Pancreas (tissue), 10 donors: Measurements from ENCODE around the gene GSK3A. TPM values are rescaled to one million over a fixed set of nuclear protein-coding genes. Genes with fewer than 3 reads are reported as not detected.

Source experiments
- ATAC-seq, 4 donors: fragments of 200-7000 bp; cut with Tn5 transposase; one replicate each; pipeline versions ENCODE4 v1.8.0 to v1.9.1; 2020; ENCODE audit warnings: mild to moderate bottlenecking in 4 of 4, moderate library complexity in 4 of 4
- DNase-seq, 6 donors: peaks; one replicate each; pipeline ENCODE4 v3.0.0-alpha.2; 2020
- FAIRE-seq: peaks from 2 replicates; lab custom pipeline; 2012; peaks lifted over from hg19 to GRCh38; lab: Jason Lieb, UNC
- H3K27ac ChIP-seq, 4 donors: fragments of 200-600 bp; sonication (generic); 1 replicate in 3 of 4; 2 replicates in 1 of 4; pipeline versions ENCODE4 v1.5.0 to v1.8.0; 2020
- H3K27me3 ChIP-seq, 4 donors: fragments of 200-600 bp; one replicate each; pipeline ENCODE4 v1.8.0; 2021
- H3K36me3 ChIP-seq, 3 donors: fragments of 200-600 bp; sonication (generic) in 1 of 3; one replicate each; pipeline versions ENCODE4 v1.5.0 to v1.8.0; 2020 to 2021
- H3K4me1 ChIP-seq, 3 donors: fragments of 200-600 bp; one replicate each; pipeline ENCODE4 v1.8.0; 2021
- H3K4me3 ChIP-seq, 4 donors: fragments of 200-600 bp; sonication (generic) in 2 of 4; one replicate each; pipeline versions ENCODE4 v1.5.0 to v1.8.0; 2020 to 2021
- H3K9me3 ChIP-seq, 4 donors: fragments of 200-600 bp; one replicate each; pipeline ENCODE4 v1.8.0; 2021
- CTCF ChIP-seq, 4 donors: fragments of 200-600 bp; sonication (generic) in 3 of 4; IDR thresholded peaks; one replicate each; pipeline versions ENCODE4 v1.5.0 to v1.8.0; 2021; ENCODE audit warnings: antibody characterized with exemption in 4 of 4
- WGBS, 2 donors: extraction: QIAGEN DNeasy Blood & Tissue Kit; methylation state at CpG; one replicate each; pipeline ENCODE4 v1.1.7; 2013; 5-methylcytosine and 5-hydroxymethylcytosine counted together
- intact Hi-C, 3 donors: fragments of 100-400 bp; cut with DNase I; formaldehyde crosslinking; loops; one replicate each; pipeline versions ENCODE4 v1.11.1 to v1.14.2; 2022
- polyA plus RNA-seq, 2 donors: library from polyadenylated mRNA; stranded (reverse); fragments of 200-250 nt; gene quantifications; one replicate each; pipeline ENCODE4 v1.2.3, GENCODE V29; 2013
- total RNA-seq, 6 donors: library from RNA; stranded (reverse); fragmentation: NEBNext Ultra II Directional in 4 of 6; extraction: Animal tissue kit (Norgen Biotek cat#: 25700) in 4 of 6; gene quantifications; one replicate each; pipeline versions ENCODE4 v1.2.1 to v1.2.4, GENCODE V29; 2021 to 2023
- donor health status: healthy with polysubstance abuse.
- donor health status: DM: no; HTN: no; CAD: no; lungs with moderate emphysema.
- donor health status: DM: no; HTN: no; CAD: no.
- donor health status: control.
- donor health status: control.
- donor health status: Bipolar disorder and iron deficiency.
- donor health status: DM: yes; HTN: yes; CAD: no.
- donor health status: DM: no; HTN: no; CAD: no.
- donor health status: DM: no; HTN: no; CAD: no.
- donor health status: DM: yes; HTN: yes; CAD: no.

GSK3A gene
- total and polyA plus RNA-seq, 8 donors = 9.9 to 27.6 (median 15.9) TPM

DNA sequence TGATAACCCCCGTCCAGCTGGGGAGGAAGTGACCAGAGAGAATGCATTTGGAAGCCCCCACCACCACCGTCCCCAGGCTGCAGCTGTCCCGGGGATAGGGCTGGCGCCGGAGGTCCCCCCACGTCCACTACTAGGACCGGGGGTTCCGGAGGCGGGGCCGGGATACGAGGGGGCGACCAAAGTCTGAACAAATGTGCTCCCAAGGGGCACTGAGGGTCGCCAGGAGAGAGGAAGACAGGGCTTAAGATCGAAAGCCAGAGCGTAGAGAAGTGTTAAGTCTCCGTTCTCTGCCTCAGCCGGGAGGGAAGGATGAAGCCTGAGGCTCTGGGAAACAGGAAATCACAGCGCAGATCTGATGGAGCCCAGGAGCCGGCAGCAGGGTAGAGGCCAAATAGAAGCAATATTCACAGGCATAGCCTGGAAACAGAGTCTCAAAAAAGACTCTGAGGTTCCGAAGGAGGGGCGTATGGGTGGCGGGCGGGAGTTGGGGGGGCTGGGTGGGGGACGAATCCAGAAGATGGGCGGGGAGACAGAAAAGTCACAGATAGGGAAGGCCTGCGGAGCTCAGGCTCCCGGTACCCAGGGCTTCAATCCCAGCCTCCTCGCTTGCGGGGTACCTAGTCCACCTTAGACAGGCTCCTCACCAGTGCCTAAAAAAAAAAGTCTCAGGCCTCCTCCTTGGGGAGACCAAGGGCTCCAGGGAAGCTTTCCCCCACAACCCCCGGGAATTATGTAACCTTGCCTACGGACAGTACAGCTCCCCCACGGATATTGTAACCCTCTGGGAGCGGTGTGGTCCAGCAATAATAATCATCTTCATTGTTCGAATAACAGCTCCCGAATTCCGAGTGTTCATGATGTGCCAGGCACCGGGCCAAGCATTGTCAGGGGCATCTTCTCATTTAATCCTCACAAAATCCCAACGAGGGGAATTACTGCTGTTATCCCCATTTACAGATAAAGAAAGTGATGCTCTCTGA lies 13.7 kb upstream of the GSK3A start:
- no peaks in the 10 kb centered on the region for H3K9me3 ChIP-seq
- peaks cover 0 to 16% (median 0%) of the 10 kb centered on the region in 3 donors for H3K4me1 ChIP-seq
- DNase-seq (peak in 3 of 6 donors; percentile 20 to 80 (median 55)), FAIRE-seq (no peak), ATAC-seq (peak in 2 of 4 donors; percentile 20 to 24)
- no peaks in the 10 kb centered on the region for H3K27me3 ChIP-seq
- intact Hi-C loops = no loop called here
- peak overlapping the region; percentile 92 to 97 (median 94) for H3K27ac ChIP-seq
- no peak for TF ChIP-seq CTCF (IDR thresholded peaks at IDR 0.05)
- WGBS, 2 donors = 13 to 15% methylated on average over 38 of the region's 38 CpGs
- no peaks in the 10 kb centered on the region for H3K36me3 ChIP-seq
- H3K4me3 ChIP-seq = peak overlapping the region; percentile 18 to 97 (median 92)

DNA sequence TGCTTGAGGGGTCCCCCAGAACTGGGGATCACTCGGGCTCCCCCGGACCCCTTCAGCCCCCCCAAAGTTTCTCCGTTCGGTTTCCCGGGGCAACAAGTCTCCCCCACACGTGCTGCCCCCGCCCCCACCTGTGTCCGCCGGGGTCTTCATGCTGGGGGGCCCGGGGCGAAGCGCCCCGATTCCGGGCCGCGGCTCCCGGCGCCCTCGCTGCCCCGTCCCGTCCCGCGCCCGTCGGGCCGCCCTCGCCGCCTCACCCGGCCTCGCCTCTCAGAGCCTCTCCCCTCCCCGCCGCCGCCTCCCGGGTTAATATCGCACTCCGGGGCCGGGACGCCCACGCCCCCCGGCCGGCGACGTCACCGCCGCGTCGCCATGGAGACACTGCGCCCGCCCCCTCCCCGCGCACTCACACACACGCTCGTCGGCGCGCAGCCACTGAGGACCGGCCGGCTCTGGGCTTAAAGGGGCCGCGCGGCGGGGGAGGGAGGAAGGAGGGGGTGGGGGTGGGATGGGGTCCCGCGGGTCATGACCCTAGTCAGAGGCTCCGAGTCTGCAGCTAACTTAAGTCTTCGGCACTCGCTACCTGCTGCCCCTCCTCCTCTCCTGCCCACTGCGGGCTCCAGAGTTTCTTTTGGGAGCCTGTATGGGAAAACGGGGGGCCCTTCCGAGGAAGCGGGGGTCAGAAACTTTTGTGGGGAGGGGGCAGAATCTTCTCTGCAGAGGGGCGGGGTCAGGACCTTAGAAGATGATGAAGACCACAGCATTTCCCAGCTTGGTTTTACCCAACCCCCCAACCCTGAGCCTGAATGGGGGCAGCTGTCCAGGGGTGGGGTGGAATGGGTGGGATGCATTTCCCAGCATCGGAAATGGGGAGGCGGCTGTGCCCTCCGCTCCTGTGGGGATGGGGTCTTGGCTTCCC lies 12.7 kb upstream of the GSK3A start, which contains the start of gene ERF:
Gene ERF (minus strand): TSS at position 279 of the 916 bp plus-strand sequence. CDS start 129 bp downstream, at position 150.
- Histone ChIP-seq H3K4me1 (peaks cover 0 to 16% (median 0%) of the 10 kb centered on the region in 3 donors), H3K4me3 (peak within 1 kb of the TSS; percentile 88 to 97 (median 96)), H3K27ac (peak within 1 kb of the TSS; percentile 92 to 97 (median 94)), H3K27me3 (no peaks in the 10 kb centered on the region), H3K9me3 (no peaks in the 10 kb centered on the region), H3K36me3 (peaks cover 0 to under 1% (median 0%) of the 10 kb centered on the region in 3 donors)
- FAIRE-seq (no peak), ATAC-seq (peak; percentile 82 to 88 (median 86)), DNase-seq (peak; percentile 93 to 99 (median 96))
- WGBS, 2 donors = 1 to 2% methylated on average over 51 to 75 of the region's 75 CpGs
- intact Hi-C loops = no loop called here
- no peak for TF ChIP-seq CTCF (IDR thresholded peaks at IDR 0.05)

- peak overlapping the region; percentile 92 to 97 (median 94) for H3K27ac ChIP-seq
- intact Hi-C loops = no loop called here
These were observed 11.9 kb upstream of the GSK3A start for GRCh38 chr19:42254089-42254849.

More at GRCh38 chr19:42254089-42254849, 11.9 kb upstream of the GSK3A start:
- 1% methylated on average over 53 to 69 of the region's 70 CpGs for whole genome bisulfite sequencing, 2 donors
- Histone ChIP-seq H3K9me3 (no peaks in the 10 kb centered on the region), H3K36me3 (peaks cover 0 to 9% (median 0%) of the 10 kb centered on the region in 3 donors), H3K4me3 (peak overlapping the region; percentile 88 to 97 (median 96)), H3K27me3 (no peaks in the 10 kb centered on the region), H3K4me1 (peaks cover 0 to 16% (median 0%) of the 10 kb centered on the region in 3 donors)
- no peak for TF ChIP-seq CTCF (IDR thresholded peaks at IDR 0.05)
- peak; percentile 72 to 88 (median 81) for DNase-seq
- ATAC-seq = peak; percentile 39 to 63 (median 56)
- FAIRE-seq = no peak
